HepG2 (cell line): ENCODE measurements around the gene ANO6. TPM values are rescaled to one million over a fixed set of nuclear protein-coding genes. Genes with fewer than 3 reads are reported as not detected.

ENCODE experiments used
- ATAC-seq: fragments of 200-7000 bp; cut with Tn5 transposase; 3 replicates; pipeline ENCODE4 v1.9.1; 2020; ENCODE audit warnings: mild to moderate bottlenecking, moderate library complexity
- BruUV-seq: library from RNA; stranded (reverse); fragments of 400-500 nt; replicated peaks from 2 replicates; lab custom pipeline; 2021; lab: Mats Ljungman, UMichigan
- CTCF ChIA-PET: fragments of 300-600 bp; formaldehyde crosslinking; extraction: SDS; loops from one replicate; lab custom pipeline; 2021; ENCODE audit warnings: low total read pairs, inconsistent platforms, low intra/inter-chr PET ratio; lab: Yijun Ruan, JAX
- POLR2A ChIA-PET: fragments of 350-600 bp; sonication (Branson Sonifier 250); formaldehyde crosslinking; loops from one replicate; lab custom pipeline; 2020; ENCODE audit warnings: antibody characterized with exemption, inconsistent platforms; lab: Yijun Ruan, JAX
- DNase-seq: peaks from one replicate; pipeline ENCODE4 v3.0.0-alpha.2; 2015; ENCODE audit warnings: low spot score
- FAIRE-seq: peaks from 3 replicates; lab custom pipeline; 2011; peaks lifted over from hg19 to GRCh38; lab: Jason Lieb, UNC
- H2AFZ ChIP-seq: one replicate; pipeline ENCODE4 v1.6.1; 2011; ENCODE audit warnings: low read length, inconsistent platforms
- H3K27ac ChIP-seq: fragments of 300-600 bp; 3 replicates; pipeline ENCODE4 v1.8.0; 2011; ENCODE audit warnings: mixed run types, mild to moderate bottlenecking, mixed read lengths, low read length, inconsistent platforms; ENCODE audit not compliant: insufficient read depth; ENCODE audit errors: extremely low read length
- H3K27me3 ChIP-seq, 2 experiments: fragments of 200-600 bp in 1 of 2; 2 replicates in 1 of 2; 3 replicates in 1 of 2; pipeline versions ENCODE4 v1.6.0 to v1.8.0; 2011; ENCODE audit warnings: low read length in 2 of 2, mild to moderate bottlenecking in 2 of 2, moderate library complexity in 2 of 2, inconsistent platforms in 1 of 2; ENCODE audit not compliant: insufficient read depth in 2 of 2, control insufficient read depth in 1 of 2
- H3K36me3 ChIP-seq, 2 experiments: fragments of 200-600 bp in 1 of 2; replicated peaks in 1 of 2; 2 replicates in 1 of 2; 3 replicates in 1 of 2; pipeline versions ENCODE4 v1.5.1 to v1.8.0; 2011; ENCODE audit warnings: low read length in 2 of 2, inconsistent platforms in 1 of 2; ENCODE audit not compliant: insufficient read depth in 2 of 2, control insufficient read depth in 1 of 2
- H3K4me1 ChIP-seq: 2 replicates; pipeline ENCODE4 v1.5.1; 2012; ENCODE audit warnings: low read length, inconsistent platforms; ENCODE audit not compliant: insufficient read depth
- H3K4me2 ChIP-seq: 2 replicates; pipeline ENCODE4 v1.6.0; 2011; ENCODE audit warnings: low read depth, low read length, inconsistent platforms
- H3K4me3 ChIP-seq, 3 experiments: fragments of 200-600 bp in 1 of 3; sonication (generic), shearing (Covaris generic) in 1 of 3; replicated peaks in 1 of 3; 2 replicates each; pipeline ENCODE4 v1.5.1; 2011 to 2016; ENCODE audit warnings: low read length in 3 of 3, inconsistent platforms in 2 of 3, low read depth in 2 of 3, mild to moderate bottlenecking in 2 of 3, control low read depth in 1 of 3, mixed read lengths in 1 of 3; ENCODE audit not compliant: insufficient read depth in 1 of 3
- H3K79me2 ChIP-seq: one replicate; pipeline ENCODE4 v1.6.1; 2011; ENCODE audit warnings: low read length, inconsistent platforms; ENCODE audit not compliant: insufficient read depth
- H3K9ac ChIP-seq: 2 replicates; pipeline ENCODE4 v1.6.0; 2011; ENCODE audit warnings: mild to moderate bottlenecking, low read depth, low read length, inconsistent platforms; ENCODE audit not compliant: insufficient read depth
- H3K9me3 ChIP-seq: 2 replicates; pipeline ENCODE4 v1.5.1; 2012; ENCODE audit warnings: mild to moderate bottlenecking, low read length
- H4K20me1 ChIP-seq: 2 replicates; pipeline ENCODE4 v1.6.0; 2011; ENCODE audit warnings: inconsistent platforms, mild to moderate bottlenecking, low read length, moderate library complexity; ENCODE audit not compliant: insufficient read depth
- AGO1 ChIP-seq: fragments of 200-400 bp; formaldehyde crosslinking; IDR thresholded peaks from 2 replicates; pipeline ENCODE4 v1.6.1; 2017; ENCODE audit warnings: mild to moderate bottlenecking, low read depth, low read length, moderate library complexity; ENCODE audit not compliant: poor library complexity, severe bottlenecking
- CBX2 ChIP-seq, 2 experiments: fragments of 200-600 bp in 1 of 2; sonication (generic); formaldehyde crosslinking in 1 of 2; IDR thresholded peaks; 2 replicates each; pipeline versions ENCODE4 v1.7.0 to v1.8.1; 2018 to 2022; ENCODE audit warnings: low read depth in 2 of 2, low read length in 1 of 2, mild to moderate bottlenecking in 1 of 2, missing genetic modification reagents in 1 of 2
- CREB1 ChIP-seq, 2 experiments: fragments of 450-650 bp in 1 of 2; IDR thresholded peaks; 2 replicates each; pipeline ENCODE4 v1.6.1; 2016 to 2017; ENCODE audit warnings: control low read depth in 1 of 2, mild to moderate bottlenecking in 1 of 2, missing compliant biosample characterization in 1 of 2, missing genetic modification characterization in 1 of 2
- FLYWCH1 ChIP-seq: sonication (generic); formaldehyde crosslinking; IDR thresholded peaks from 2 replicates; pipeline ENCODE4 v1.8.1; 2023; ENCODE audit warnings: mild to moderate bottlenecking, missing genetic modification reagents
- FOXK1 ChIP-seq: sonication (generic); formaldehyde crosslinking; IDR thresholded peaks from 2 replicates; pipeline ENCODE4 v1.4.0; 2020; ENCODE audit warnings: low read depth, missing genetic modification reagents, borderline replicate concordance
- HNRNPL ChIP-seq: fragments of 200-400 bp; formaldehyde crosslinking; IDR thresholded peaks from 2 replicates; pipeline ENCODE4 v1.6.1; 2017; ENCODE audit warnings: mild to moderate bottlenecking, low read depth, low read length
- MAFK ChIP-seq, 2 experiments: IDR thresholded peaks in 1 of 2; conservative IDR thresholded peaks in 1 of 2; 2 replicates each; pipeline ENCODE4 v1.6.1; 2011; ENCODE audit warnings: improper control_type of control experiment in 2 of 2, low read length in 2 of 2
- MATR3 ChIP-seq: sonication (generic); formaldehyde crosslinking; IDR thresholded peaks from 2 replicates; pipeline ENCODE4 v1.4.0; 2020; ENCODE audit warnings: missing genetic modification reagents
- NCOA5 ChIP-seq: sonication (generic); formaldehyde crosslinking; IDR thresholded peaks from 2 replicates; pipeline ENCODE4 v1.4.0; 2020; ENCODE audit warnings: missing genetic modification reagents
- PHF5A ChIP-seq: IDR thresholded peaks from one replicate; pipeline ENCODE4 v1.6.1; 2018; ENCODE audit warnings: low read depth, missing genetic modification reagents; ENCODE audit not compliant: unreplicated experiment
- RFXAP ChIP-seq: sonication (generic); formaldehyde crosslinking; IDR thresholded peaks from 2 replicates; pipeline ENCODE4 v1.4.0; 2020; ENCODE audit warnings: missing genetic modification reagents, borderline replicate concordance
- RNF2 ChIP-seq: fragments of 450-650 bp; conservative IDR thresholded peaks from 2 replicates; pipeline ENCODE4 v1.6.1; 2016; ENCODE audit warnings: low read depth
- SMC3 ChIP-seq: IDR thresholded peaks from 2 replicates; pipeline ENCODE4 v1.6.1; 2011; ENCODE audit warnings: low read length, improper control_type of control experiment
- SNAI1 ChIP-seq: sonication (generic); formaldehyde crosslinking; IDR thresholded peaks from 2 replicates; pipeline ENCODE4 v1.5.0; 2020; ENCODE audit warnings: mild to moderate bottlenecking, missing genetic modification reagents, borderline replicate concordance
- TFDP1 ChIP-seq: IDR thresholded peaks from 2 replicates; pipeline ENCODE4 v1.6.1; 2016; ENCODE audit warnings: missing compliant biosample characterization, missing genetic modification reagents, borderline replicate concordance
- ZNF451 ChIP-seq: sonication (generic); formaldehyde crosslinking; IDR thresholded peaks from 2 replicates; pipeline ENCODE4 v1.5.0; 2020; ENCODE audit warnings: mild to moderate bottlenecking, missing genetic modification reagents
- ZNF598 ChIP-seq: sonication (generic); formaldehyde crosslinking; IDR thresholded peaks from 2 replicates; pipeline ENCODE4 v1.5.1; 2020; ENCODE audit warnings: mild to moderate bottlenecking, missing genetic modification reagents, borderline replicate concordance
- ZNF687 ChIP-seq: sonication (generic); formaldehyde crosslinking; IDR thresholded peaks from 2 replicates; pipeline ENCODE4 v1.5.1; 2020; ENCODE audit warnings: mild to moderate bottlenecking, missing genetic modification reagents, moderate library complexity
- ZSCAN20 ChIP-seq: sonication (generic); formaldehyde crosslinking; IDR thresholded peaks from 2 replicates; pipeline ENCODE4 v1.4.0; 2020; ENCODE audit warnings: missing genetic modification reagents, mild to moderate bottlenecking, borderline replicate concordance
- WGBS: methylation state at CpG from one replicate; pipeline ENCODE4 v1.1.6; 2017; ENCODE audit warnings: low lambda C conversion rate; 5-methylcytosine and 5-hydroxymethylcytosine counted together
- in situ Hi-C: cut with HindIII; loops from 2 replicates; pipeline ENCODE4 v1.10.0; 2017; ENCODE audit warnings: low pct_unique_long_range_greater_than_20kb; ENCODE audit not compliant: extremely low pct_ligation_motif_present
- intact Hi-C: fragments of 100-400 bp; cut with micrococcal nuclease; formaldehyde crosslinking; loops from one replicate; pipeline ENCODE4 v1.10.0; 2022; ENCODE audit not compliant: unreplicated experiment
- polyA plus RNA-seq, 8 experiments: library from polyadenylated mRNA; depleted of rRNA in 3 of 8; stranded (reverse) in 7 of 8; unstranded in 1 of 8; fragments of >200 nt; fragmentation: Illumina TruSeq in 4 of 8; extraction: Trizol in 4 of 8; gene quantifications; 2 replicates each; pipeline versions ENCODE4 v1.2.1 to v1.2.3, GENCODE V29; 2011 to 2016; ENCODE audit warnings: low read depth in 4 of 8, missing spikeins in 1 of 8, mixed read lengths in 1 of 8; ENCODE audit not compliant: insufficient read depth in 1 of 8
- total RNA-seq, 5 experiments: library from RNA; depleted of rRNA; stranded (reverse); fragments of >200 nt; fragmentation: Illumina TruSeq; extraction: Trizol; gene quantifications; 2 replicates each; pipeline ENCODE4 v1.2.3, GENCODE V29; 2016; ENCODE audit warnings: low read depth in 1 of 5

ANO6 gene
- total and polyA plus RNA-seq, 2 of the 13 experiments (the other 11 are each of a cell fraction or from before 2014, with no cell fraction given) = 37.8 to 57.1 TPM

- no peak for DNase-seq
- H3K9ac ChIP-seq = no peak overlapping the region
- no peaks in the 10 kb centered on the region for H3K9me3 ChIP-seq
- in situ Hi-C loops = no loop called here
- no peaks in the 10 kb centered on the region for H4K20me1 ChIP-seq
- TF ChIP-seq FOXK1 (CRISPR knock-in tag) (no peak), ZNF598 (CRISPR knock-in tag) (no peak), CBX2 (IDR thresholded peaks at IDR 0.05; ENCODE audit: low read depth, low read length) (no peak), CBX2 (CRISPR knock-in tag; IDR thresholded peaks at IDR 0.05; ENCODE audit: low read depth) (no peak), ZNF687 (CRISPR knock-in tag) (no peak), HNRNPL (no peak), CREB1 (IDR thresholded peaks at IDR 0.05) (no peak), CREB1 (CRISPR knock-in tag; IDR thresholded peaks at IDR 0.05) (no peak), SNAI1 (no peak), ZSCAN20 (CRISPR knock-in tag) (no peak), NCOA5 (CRISPR knock-in tag) (no peak), MATR3 (no peak), PHF5A (CRISPR knock-in tag) (no peak), RFXAP (no peak), TFDP1 (CRISPR knock-in tag) (no peak), FLYWCH1 (CRISPR knock-in tag) (no peak), SMC3 (no peak), ZNF451 (CRISPR knock-in tag) (no peak), MAFK (conservative IDR thresholded peaks at IDR 0.05 in 1 of 2, IDR thresholded peaks at IDR 0.05 in 1 of 2; ENCODE audit: low read length in 2 of 2) (no peak), RNF2 (no peak), AGO1 (no peak)
- TF ChIP-seq, all 625 proteins: peak for 0
- FAIRE-seq (no peak), ATAC-seq (no peak)
- H3K4me2 ChIP-seq = no peak overlapping the region
- no peaks in the 10 kb centered on the region for H3K27me3 ChIP-seq
- no peaks in the 10 kb centered on the region for H3K79me2 ChIP-seq
- POLR2A ChIA-PET = no interaction called here
- no TSS peak for BruUV-seq
- H3K4me3 ChIP-seq = no peak overlapping the region
- 97% methylated on average over 1 of the region's 1 CpG for WGBS
- CTCF ChIA-PET = no interaction called here
- no peaks in the 10 kb centered on the region for H3K4me1 ChIP-seq
- peaks cover 4 to 22% of the 10 kb centered on the region in 2 experiments for H3K36me3 ChIP-seq
- no peak overlapping the region for H3K27ac ChIP-seq
- intact Hi-C loops = no loop called here
- no peak overlapping the region for H2AFZ ChIP-seq
These were observed 161.9 kb downstream of the ANO6 start for GRCh38 chr12:45377815-45378214.
